IMR-90 (cell line): ENCODE measurements around the gene ZNF778. TPM values are rescaled to one million over a fixed set of nuclear protein-coding genes. Genes with fewer than 3 reads are reported as not detected.

Experiments used
- ATAC-seq: fragments of 200-7000 bp; cut with Tn5 transposase; 2 replicates; pipeline ENCODE4 v1.9.1; 2020; ENCODE audit warnings: low read depth, mild to moderate bottlenecking, moderate library complexity
- BruUV-seq: library from RNA; stranded (reverse); fragments of 400-500 nt; replicated peaks from 2 replicates; lab custom pipeline; 2021; lab: Mats Ljungman, UMichigan
- CTCF ChIA-PET: fragments of 300-600 bp; formaldehyde crosslinking; extraction: SDS; loops from one replicate; lab custom pipeline; 2021; ENCODE audit warnings: antibody characterized with exemption; lab: Yijun Ruan, JAX
- POLR2A ChIA-PET: fragments of 300-600 bp; sonication (Branson Sonifier 250); formaldehyde crosslinking; loops from one replicate; lab custom pipeline; 2022; ENCODE audit warnings: antibody characterized with exemption; ENCODE audit not compliant: unreplicated experiment; lab: Charles Lee
- DNase-seq: peaks from one replicate; pipeline ENCODE4 v3.0.0; 2013
- H2AFZ ChIP-seq: replicated peaks from 2 replicates; pipeline ENCODE3; 2013; ENCODE audit warnings: low read length, mild to moderate bottlenecking; ENCODE audit not compliant: poor library complexity
- H2AK5ac ChIP-seq: 2 replicates; pipeline ENCODE4 v1.6.1; 2013; ENCODE audit warnings: low read depth, low read length, inconsistent platforms
- H2AK9ac ChIP-seq: replicated peaks from 2 replicates; pipeline ENCODE3; 2013; ENCODE audit warnings: mild to moderate bottlenecking, low read depth, low read length, moderate library complexity; ENCODE audit not compliant: poor library complexity
- H2BK120ac ChIP-seq: 2 replicates; pipeline ENCODE4 v1.6.1; 2013; ENCODE audit warnings: low read depth, low read length, inconsistent platforms
- H2BK15ac ChIP-seq: 3 replicates; pipeline ENCODE4 v1.6.1; 2013; ENCODE audit warnings: low read depth, low read length, inconsistent platforms
- H2BK20ac ChIP-seq: 2 replicates; pipeline ENCODE4 v1.6.1; 2013; ENCODE audit warnings: low read depth, mild to moderate bottlenecking, inconsistent platforms, low read length, moderate library complexity
- H2BK5ac ChIP-seq: 2 replicates; pipeline ENCODE4 v1.6.1; 2013; ENCODE audit warnings: mild to moderate bottlenecking, low read depth, low read length, inconsistent platforms; ENCODE audit not compliant: poor library complexity, severe bottlenecking
- H3K14ac ChIP-seq: replicated peaks from 2 replicates; pipeline ENCODE4 v1.6.1; 2013; ENCODE audit warnings: low read depth, low read length, inconsistent platforms
- H3K18ac ChIP-seq: 2 replicates; pipeline ENCODE4 v1.6.1; 2013; ENCODE audit warnings: low read depth, low read length, control low read depth
- H3K23ac ChIP-seq: 2 replicates; pipeline ENCODE4 v1.6.1; 2013; ENCODE audit warnings: low read depth, low read length, inconsistent platforms
- H3K27ac ChIP-seq: 2 replicates; pipeline ENCODE4 v1.5.1; 2013; ENCODE audit warnings: mild to moderate bottlenecking, control low read depth, low read length; ENCODE audit not compliant: insufficient read depth
- H3K27me3 ChIP-seq: 2 replicates; pipeline ENCODE4 v1.6.1; 2013; ENCODE audit warnings: low read length; ENCODE audit not compliant: control insufficient read depth, insufficient read depth
- H3K36me3 ChIP-seq: 2 replicates; pipeline ENCODE4 v1.6.1; 2013; ENCODE audit warnings: low read length, mixed read lengths; ENCODE audit not compliant: control insufficient read depth, insufficient read depth
- H3K4ac ChIP-seq: 2 replicates; pipeline ENCODE4 v1.6.1; 2013; ENCODE audit warnings: low read depth, low read length, inconsistent platforms
- H3K4me1 ChIP-seq: 2 replicates; pipeline ENCODE4 v1.6.1; 2013; ENCODE audit warnings: low read length, mixed read lengths; ENCODE audit not compliant: control insufficient read depth, insufficient read depth
- H3K4me2 ChIP-seq: 2 replicates; pipeline ENCODE4 v1.6.1; 2013; ENCODE audit warnings: low read depth, mild to moderate bottlenecking, control low read depth, low read length, moderate library complexity
- H3K4me3 ChIP-seq: 2 replicates; pipeline ENCODE4 v1.5.1; 2013; ENCODE audit warnings: low read depth, mild to moderate bottlenecking, control low read depth, low read length, moderate library complexity; ENCODE audit not compliant: insufficient read depth
- H3K56ac ChIP-seq: 2 replicates; pipeline ENCODE4 v1.6.1; 2013; ENCODE audit warnings: low read length, inconsistent platforms; ENCODE audit not compliant: insufficient read depth; ENCODE audit errors: extremely low read depth
- H3K79me1 ChIP-seq, 2 experiments: 2 replicates each; pipeline ENCODE4 v1.6.1; 2013; ENCODE audit warnings: low read length in 2 of 2, inconsistent platforms in 1 of 2, low read depth in 1 of 2
- H3K9ac ChIP-seq: 2 replicates; pipeline ENCODE4 v1.6.1; 2013; ENCODE audit warnings: low read depth, low read length, control low read depth
- H3K9me1 ChIP-seq: 2 replicates; pipeline ENCODE4 v1.6.1; 2013; ENCODE audit warnings: low read length, inconsistent platforms; ENCODE audit not compliant: insufficient read depth
- H3K9me3 ChIP-seq: 2 replicates; pipeline ENCODE4 v1.6.1; 2013; ENCODE audit warnings: low read length; ENCODE audit not compliant: control insufficient read depth, insufficient read depth
- H4K20me1 ChIP-seq: 2 replicates; pipeline ENCODE4 v1.6.1; 2013; ENCODE audit warnings: low read length, inconsistent platforms; ENCODE audit not compliant: insufficient read depth
- H4K5ac ChIP-seq: 2 replicates; pipeline ENCODE4 v1.6.1; 2013; ENCODE audit warnings: mild to moderate bottlenecking, low read depth, low read length, control low read depth
- H4K8ac ChIP-seq, 2 experiments: 2 replicates each; pipeline ENCODE4 v1.6.1; 2013; ENCODE audit warnings: low read depth in 2 of 2, low read length in 2 of 2, control low read depth in 1 of 2, inconsistent platforms in 1 of 2
- H4K91ac ChIP-seq: 2 replicates; pipeline ENCODE4 v1.6.1; 2013; ENCODE audit warnings: low read depth, low read length, inconsistent platforms; ENCODE audit not compliant: insufficient read depth
- BHLHE40 ChIP-seq: fragments of 150-350 bp; IDR thresholded peaks from 2 replicates; pipeline ENCODE4 v1.6.1; 2016; ENCODE audit warnings: mild to moderate bottlenecking, low read depth, low read length
- CEBPB ChIP-seq: IDR thresholded peaks from 2 replicates; pipeline ENCODE4 v1.6.1; 2012; ENCODE audit warnings: low read depth, low read length, improper control_type of control experiment
- CHD1 ChIP-seq: IDR thresholded peaks from 2 replicates; pipeline ENCODE4 v1.6.1; 2012; ENCODE audit warnings: low read depth, low read length, improper control_type of control experiment
- CTCF ChIP-seq: conservative IDR thresholded peaks from 2 replicates; pipeline ENCODE4 v1.5.1; 2012; ENCODE audit warnings: mild to moderate bottlenecking, low read depth, low read length, improper control_type of control experiment
- ELK1 ChIP-seq: fragments of 150-350 bp; IDR thresholded peaks from 2 replicates; pipeline ENCODE4 v1.6.1; 2016; ENCODE audit warnings: low read depth, mild to moderate bottlenecking, low read length, moderate library complexity, borderline replicate concordance
- FOS ChIP-seq: fragments of 150-350 bp; IDR thresholded peaks from 2 replicates; pipeline ENCODE4 v1.6.1; 2016; ENCODE audit warnings: low read depth, low read length
- MAFK ChIP-seq: IDR thresholded peaks from 2 replicates; pipeline ENCODE4 v1.6.1; 2012; ENCODE audit warnings: low read depth, low read length, improper control_type of control experiment
- MAZ ChIP-seq: IDR thresholded peaks from 2 replicates; pipeline ENCODE4 v1.6.1; 2012; ENCODE audit warnings: low read depth, mild to moderate bottlenecking, low read length, improper control_type of control experiment, moderate library complexity, borderline replicate concordance
- MXI1 ChIP-seq: IDR thresholded peaks from 2 replicates; pipeline ENCODE4 v1.6.1; 2012; ENCODE audit warnings: low read depth, mild to moderate bottlenecking, low read length, moderate library complexity, borderline replicate concordance
- NFE2L2 ChIP-seq: fragments of 150-350 bp; IDR thresholded peaks from 2 replicates; pipeline ENCODE4 v1.6.1; 2016; ENCODE audit warnings: low read depth, mild to moderate bottlenecking, low read length
- POLR2A ChIP-seq: IDR thresholded peaks from 2 replicates; pipeline ENCODE4 v1.6.1; 2012; ENCODE audit warnings: mild to moderate bottlenecking, low read depth, low read length
- RAD21 ChIP-seq: IDR thresholded peaks from 2 replicates; pipeline ENCODE4 v1.6.1; 2012; ENCODE audit warnings: low read length, improper control_type of control experiment
- RCOR1 ChIP-seq: IDR thresholded peaks from 2 replicates; pipeline ENCODE4 v1.6.1; 2012; ENCODE audit warnings: mild to moderate bottlenecking, low read length, improper control_type of control experiment; ENCODE audit not compliant: insufficient replicate concordance
- RFX5 ChIP-seq: IDR thresholded peaks from 2 replicates; pipeline ENCODE4 v1.8.0; 2012; ENCODE audit warnings: low read depth, mild to moderate bottlenecking, low read length, moderate library complexity
- SMC3 ChIP-seq: fragments of 150-350 bp; IDR thresholded peaks from 2 replicates; pipeline ENCODE4 v1.6.1; 2016; ENCODE audit warnings: low read depth, mild to moderate bottlenecking, antibody characterized with exemption, low read length, moderate library complexity
- USF2 ChIP-seq: fragments of 150-350 bp; IDR thresholded peaks from 2 replicates; pipeline ENCODE4 v1.6.1; 2017; ENCODE audit warnings: mild to moderate bottlenecking, antibody characterized with exemption, low read length, low read depth
- WGBS, 2 experiments: methylation state at CpG; one replicate each; pipeline versions ENCODE4 v1.1.5 to v1.1.7; 2013; ENCODE audit warnings: missing lambda C conversion rate in 2 of 2; ENCODE audit not compliant: insufficient read length in 1 of 2; ENCODE audit errors: extremely low coverage in 2 of 2; 5-methylcytosine and 5-hydroxymethylcytosine counted together
- dilution Hi-C: fragments of 300-500 bp; cut with HindIII; formaldehyde crosslinking; loops from one replicate; pipeline ENCODE4 v1.14.3; 2018; ENCODE audit warnings: low sequenced_read_pairs; ENCODE audit not compliant: unreplicated experiment
- in situ Hi-C: fragments of 300-500 bp; cut with MboI; formaldehyde crosslinking; loops from 3 replicates; pipeline ENCODE4 v1.14.3; 2019; ENCODE audit warnings: low sequenced_read_pairs, inconsistent platforms, mixed read lengths
- intact Hi-C: fragments of 100-400 bp; cut with micrococcal nuclease; formaldehyde crosslinking; loops from 2 replicates; pipeline ENCODE4 v1.10.0; 2022
- polyA plus RNA-seq, 3 experiments: library from polyadenylated mRNA; depleted of rRNA; stranded (reverse); fragments of >200 nt; gene quantifications; 2 replicates each; pipeline ENCODE4 v1.2.3, GENCODE V29; 2012; ENCODE audit warnings: low replicate concordance in 1 of 3
- total RNA-seq: library from RNA; depleted of rRNA; stranded (reverse); fragments of >200 nt; gene quantifications from 2 replicates; pipeline ENCODE4 v1.2.3, GENCODE V29; 2012

Gene ZNF778
- total and polyA plus RNA-seq, 2 of the 4 experiments (the other 2 are of a cell fraction): 5.6 to 9.9 TPM

GRCh38 chr16:89277641-89278341, 60.3 kb downstream of the ZNF778 start:
- Histone ChIP-seq H3K27ac (no peak overlapping the region), H2BK5ac (no peak overlapping the region), H4K8ac (no peak overlapping the region), H2AK5ac (no peak overlapping the region), H3K14ac (no peak overlapping the region), H2BK15ac (no peak overlapping the region), H2BK120ac (no peak overlapping the region), H2BK20ac (no peak overlapping the region), H3K9ac (no peak overlapping the region), H3K36me3 (peaks cover 80% of the 10 kb centered on the region), H2AFZ (no peak overlapping the region), H3K27me3 (no peaks in the 10 kb centered on the region), H4K5ac (no peak overlapping the region), H3K18ac (no peak overlapping the region), H3K4me3 (no peak overlapping the region), H3K4me2 (no peak overlapping the region), H3K9me1 (no peaks in the 10 kb centered on the region), H3K4ac (no peak overlapping the region), H3K9me3 (no peaks in the 10 kb centered on the region), H3K79me1 (peaks cover 10 to 39% of the 10 kb centered on the region in 2 experiments), H3K56ac (no peak overlapping the region), H3K4me1 (no peaks in the 10 kb centered on the region), H3K23ac (no peak overlapping the region), H2AK9ac (no peak overlapping the region), H4K91ac (no peak overlapping the region), H4K20me1 (peaks cover 33% of the 10 kb centered on the region)
- dilution Hi-C loops (no loop called here), intact Hi-C loops (no loop called here), in situ Hi-C loops (no loop called here)
- no TSS peak for BruUV-seq
- ChIA-PET POLR2A (no interaction called here), CTCF (no interaction called here)
- no peak for ATAC-seq
- TF ChIP-seq RAD21 (no peak), CHD1 (no peak), MAFK (no peak), CTCF (no peak), ELK1 (no peak), FOS (no peak), CEBPB (no peak), USF2 (no peak), NFE2L2 (no peak), POLR2A (no peak), RCOR1 (no peak), MAZ (no peak), BHLHE40 (no peak), SMC3 (no peak), MXI1 (no peak), RFX5 (no peak)
- WGBS, 2 experiments: 93% methylated on average over 18 of the region's 33 CpGs; no CpG with 5 or more reads in 1 of the 2 experiments
- DNase-seq: no peak
